GM23338 (cell line): ENCODE measurements around the gene OR13C9. TPM values are rescaled to one million over a fixed set of nuclear protein-coding genes. Genes with fewer than 3 reads are reported as not detected.

ENCODE experiments used
- ATAC-seq: fragments of 200-7000 bp; cut with Tn5 transposase; 3 replicates; pipeline ENCODE4 v1.9.1; 2020
- DNase-seq: peaks from one replicate; pipeline ENCODE4 v3.0.0-alpha.2; 2015; ENCODE audit warnings: low spot score
- H2AFZ ChIP-seq: fragments of 200-600 bp; sonication (generic); 2 replicates; pipeline ENCODE4 v1.8.0; 2016; ENCODE audit warnings: antibody characterized with exemption, mild to moderate bottlenecking, moderate library complexity
- H3F3A ChIP-seq: fragments of 200-600 bp; sonication (generic); replicated peaks from 2 replicates; pipeline ENCODE4 v1.8.0; 2017; ENCODE audit warnings: antibody characterized with exemption, mixed run types, low read depth
- H3K27ac ChIP-seq: fragments of 200-600 bp; sonication (generic); 2 replicates; pipeline ENCODE4 v1.6.1; 2016; ENCODE audit warnings: low read depth
- H3K27me3 ChIP-seq: fragments of 200-600 bp; sonication (generic); 2 replicates; pipeline ENCODE4 v1.8.0; 2016; ENCODE audit warnings: mild to moderate bottlenecking, mixed run types, moderate library complexity; ENCODE audit not compliant: insufficient read depth
- H3K36me3 ChIP-seq: fragments of 200-600 bp; sonication (generic); 2 replicates; pipeline ENCODE4 v1.8.0; 2016; ENCODE audit warnings: mild to moderate bottlenecking; ENCODE audit not compliant: insufficient read depth
- H3K4me1 ChIP-seq: fragments of 200-600 bp; sonication (generic); 2 replicates; pipeline ENCODE4 v1.8.0; 2016; ENCODE audit warnings: mild to moderate bottlenecking, moderate library complexity; ENCODE audit not compliant: insufficient read depth
- H3K4me2 ChIP-seq: fragments of 200-600 bp; sonication (generic); 2 replicates; pipeline ENCODE4 v1.7.1; 2017; ENCODE audit warnings: mixed run types
- H3K4me3 ChIP-seq: fragments of 200-600 bp; sonication (generic); 2 replicates; pipeline ENCODE4 v1.6.1; 2016; ENCODE audit warnings: mixed run types
- H3K79me2 ChIP-seq: fragments of 200-600 bp; sonication (generic); replicated peaks from 2 replicates; pipeline ENCODE4 v1.8.0; 2017; ENCODE audit warnings: mild to moderate bottlenecking; ENCODE audit not compliant: insufficient read depth
- H3K9me2 ChIP-seq: fragments of 200-600 bp; sonication (generic); 2 replicates; pipeline ENCODE4 v1.8.0; 2017; ENCODE audit not compliant: insufficient read depth
- H4K20me1 ChIP-seq: fragments of 200-600 bp; sonication (generic); replicated peaks from 2 replicates; pipeline ENCODE4 v1.8.0; 2017; ENCODE audit warnings: mild to moderate bottlenecking; ENCODE audit not compliant: insufficient read depth
- H3K27ac Mint-ChIP-seq: 2 replicates; pipeline ENCODE4 v1.8.0; 2020; ENCODE audit warnings: inconsistent platforms, mild to moderate bottlenecking, moderate library complexity, mixed read lengths
- H3K27me3 Mint-ChIP-seq: 3 replicates; pipeline ENCODE4 v1.8.0; 2022; ENCODE audit warnings: low read depth, mild to moderate bottlenecking, moderate library complexity, mixed read lengths, inconsistent platforms; ENCODE audit not compliant: insufficient read depth, poor library complexity
- H3K36me3 Mint-ChIP-seq: 3 replicates; pipeline ENCODE4 v1.8.0; 2021; ENCODE audit warnings: low read depth, mild to moderate bottlenecking, inconsistent platforms, moderate library complexity, mixed read lengths
- H3K4me1 Mint-ChIP-seq: 3 replicates; pipeline ENCODE4 v1.8.0; 2020; ENCODE audit warnings: mild to moderate bottlenecking, inconsistent platforms, mixed read lengths
- H3K4me3 Mint-ChIP-seq: 3 replicates; pipeline ENCODE4 v1.8.0; 2021; ENCODE audit warnings: moderate library complexity, mild to moderate bottlenecking, inconsistent platforms, mixed read lengths
- H3K9me3 Mint-ChIP-seq: 3 replicates; pipeline ENCODE4 v1.8.0; 2020; ENCODE audit warnings: moderate library complexity, mild to moderate bottlenecking, inconsistent platforms, mixed read lengths
- CREB1 ChIP-seq: fragments of 250-450 bp; sonication (Bioruptor Pico); IDR thresholded peaks from 2 replicates; pipeline ENCODE4 v1.5.0; 2020; ENCODE audit warnings: low read depth, mild to moderate bottlenecking, moderate library complexity
- CTCF ChIP-seq, 2 experiments: fragments of 200-600 bp in 1 of 2; sonication (generic) in 1 of 2; conservative IDR thresholded peaks; 2 replicates each; pipeline versions ENCODE4 v1.5.1 to v1.6.1; 2016 to 2017; ENCODE audit warnings: antibody characterized with exemption in 2 of 2, low read depth in 2 of 2, mild to moderate bottlenecking in 2 of 2, moderate library complexity in 1 of 2
- ETS1 ChIP-seq: IDR thresholded peaks from 2 replicates; pipeline ENCODE4 v1.6.1; 2016; ENCODE audit warnings: antibody characterized with exemption
- EZH2 ChIP-seq: fragments of 200-600 bp; sonication (generic); IDR thresholded peaks from one replicate; pipeline ENCODE4 v1.8.0; 2017; ENCODE audit warnings: antibody characterized with exemption, mild to moderate bottlenecking, low read depth; ENCODE audit not compliant: unreplicated experiment
- EZH2phosphoT487 ChIP-seq: fragments of 200-600 bp; sonication (generic); IDR thresholded peaks from one replicate; pipeline ENCODE4 v1.8.1; 2018; ENCODE audit warnings: antibody characterized with exemption; ENCODE audit not compliant: unreplicated experiment
- JUNB ChIP-seq: IDR thresholded peaks from one replicate; pipeline ENCODE4 v1.6.1; 2016; ENCODE audit warnings: antibody characterized with exemption; ENCODE audit not compliant: unreplicated experiment
- NANOG ChIP-seq: IDR thresholded peaks from 2 replicates; pipeline ENCODE4 v1.6.1; 2016; ENCODE audit warnings: antibody characterized with exemption, borderline replicate concordance
- POLR2AphosphoS5 ChIP-seq: IDR thresholded peaks from 2 replicates; pipeline ENCODE4 v1.6.1; 2016; ENCODE audit warnings: antibody characterized with exemption, low read depth
- REST ChIP-seq: IDR thresholded peaks from one replicate; pipeline ENCODE4 v1.6.1; 2018; ENCODE audit warnings: antibody characterized with exemption; ENCODE audit not compliant: unreplicated experiment
- STAT1 ChIP-seq: IDR thresholded peaks from one replicate; pipeline ENCODE4 v1.6.1; 2016; ENCODE audit warnings: antibody characterized with exemption; ENCODE audit not compliant: unreplicated experiment
- ZNF114 ChIP-seq: fragments of 250-450 bp; sonication (Bioruptor Pico); IDR thresholded peaks from 2 replicates; pipeline ENCODE4 v1.5.0; 2020; ENCODE audit warnings: mild to moderate bottlenecking, moderate library complexity
- ZNF331 ChIP-seq: fragments of 250-450 bp; sonication (Bioruptor Pico); IDR thresholded peaks from 2 replicates; pipeline ENCODE4 v1.5.0; 2020; ENCODE audit warnings: low read depth, mild to moderate bottlenecking, moderate library complexity
- ZNF462 ChIP-seq: fragments of 250-450 bp; sonication (Bioruptor Pico); IDR thresholded peaks from 2 replicates; pipeline ENCODE4 v1.5.0; 2020; ENCODE audit warnings: mild to moderate bottlenecking, moderate library complexity
- polyA plus RNA-seq: library from polyadenylated mRNA; unstranded; fragments of >200 nt; fragmentation: Nextera tagmentation; extraction: Ambion mirVana; gene quantifications from 2 replicates; pipeline ENCODE4 v1.2.1, GENCODE V29; 2016
- total RNA-seq: library from RNA; depleted of rRNA; stranded (reverse); fragments of >200 nt; shearing (Covaris generic); gene quantifications from 2 replicates; pipeline ENCODE4 v1.2.3, GENCODE V29; 2014

Gene OR13C9
- total and polyA plus RNA-seq, 2 experiments from 2014 or later, result not detected

GRCh38 chr9:104611213-104611612 lies 6.8 kb downstream of the OR13C9 start:
- DNase-seq (no peak), ATAC-seq (no peak)
- no peaks in the 10 kb centered on the region for H3K4me1 ChIP-seq
- no peaks in the 10 kb centered on the region for H3F3A ChIP-seq
- no peaks in the 10 kb centered on the region for H4K20me1 ChIP-seq
- H3K36me3 Mint-ChIP-seq, result no peaks in the 10 kb centered on the region
- no peaks in the 10 kb centered on the region for H3K9me2 ChIP-seq
- H3K27me3 Mint-ChIP-seq, result no peaks in the 10 kb centered on the region
- H3K4me1 Mint-ChIP-seq, result no peaks in the 10 kb centered on the region
- no peak for TF ChIP-seq ZNF331
- no peak for TF ChIP-seq ETS1
- no peak for TF ChIP-seq CTCF (conservative IDR thresholded peaks at IDR 0.05; ENCODE audit: low read depth in 2 of 2)
- TF ChIP-seq EZH2phosphoT487, result no peak
- TF ChIP-seq JUNB, result no peak
- no peak for TF ChIP-seq EZH2
- TF ChIP-seq POLR2AphosphoS5, result no peak
- no peak for TF ChIP-seq ZNF114
- TF ChIP-seq CREB1, result no peak
- no peak for TF ChIP-seq ZNF462 (CRISPR knock-in tag)
- no peak for TF ChIP-seq NANOG
- no peak for TF ChIP-seq REST
- no peak for TF ChIP-seq STAT1
- H3K4me2 ChIP-seq, result no peak overlapping the region
- no peak overlapping the region for H3K4me3 ChIP-seq
- H3K27ac ChIP-seq, result no peak overlapping the region
- H3K79me2 ChIP-seq, result no peaks in the 10 kb centered on the region
- H3K27ac Mint-ChIP-seq, result no peak overlapping the region
- H2AFZ ChIP-seq, result no peak overlapping the region
- H3K9me3 Mint-ChIP-seq, result no peaks in the 10 kb centered on the region
- H3K4me3 Mint-ChIP-seq, result no peak overlapping the region
- H3K27me3 ChIP-seq, result no peaks in the 10 kb centered on the region
- H3K36me3 ChIP-seq, result no peaks in the 10 kb centered on the region
